Nephron (organoid): ENCODE results near the gene ID4.

ENCODE experiments used
- H3K27ac Mint-ChIP-seq, 3 experiments: 2 replicates each; pipeline ENCODE4 v1.8.0; 2020; ENCODE audit warnings: mixed read lengths in 3 of 3, mild to moderate bottlenecking in 2 of 3, moderate library complexity in 1 of 3
- H3K27me3 Mint-ChIP-seq: 2 replicates; pipeline ENCODE4 v1.8.0; 2021; ENCODE audit warnings: low read depth, mild to moderate bottlenecking, moderate library complexity, mixed read lengths
- H3K36me3 Mint-ChIP-seq: 2 replicates; pipeline ENCODE4 v1.8.0; 2020; ENCODE audit warnings: low read depth, mixed read lengths
- H3K4me1 Mint-ChIP-seq: 2 replicates; pipeline ENCODE4 v1.8.0; 2020; ENCODE audit warnings: mixed read lengths
- H3K4me3 Mint-ChIP-seq, 3 experiments: 2 replicates each; pipeline ENCODE4 v1.8.0; 2020; ENCODE audit warnings: mild to moderate bottlenecking in 3 of 3, mixed read lengths in 3 of 3, moderate library complexity in 2 of 3
- H3K9me3 Mint-ChIP-seq: 2 replicates; pipeline ENCODE4 v1.8.0; 2020; ENCODE audit warnings: mixed read lengths
- TF ChIP-seq, protein P1 (sequence below), 3 experiments: fragments of 200-600 bp; sonication (generic); IDR thresholded peaks; one replicate each; pipeline ENCODE4 v1.5.0; 2021; ENCODE audit warnings: antibody characterized with exemption in 3 of 3; ENCODE audit not compliant: unreplicated experiment in 3 of 3

Gene ID4

GRCh38 chr6:19870322-19870721 lies 33.2 kb downstream of the ID4 start:
- Mint-ChIP-seq H3K27me3 (peaks cover 4% of the 10 kb centered on the region), H3K4me3 (no peak overlapping the region), H3K27ac (no peak overlapping the region), H3K36me3 (no peaks in the 10 kb centered on the region), H3K4me1 (no peaks in the 10 kb centered on the region), H3K9me3 (no peaks in the 10 kb centered on the region)
- TF ChIP-seq, protein P1, sequence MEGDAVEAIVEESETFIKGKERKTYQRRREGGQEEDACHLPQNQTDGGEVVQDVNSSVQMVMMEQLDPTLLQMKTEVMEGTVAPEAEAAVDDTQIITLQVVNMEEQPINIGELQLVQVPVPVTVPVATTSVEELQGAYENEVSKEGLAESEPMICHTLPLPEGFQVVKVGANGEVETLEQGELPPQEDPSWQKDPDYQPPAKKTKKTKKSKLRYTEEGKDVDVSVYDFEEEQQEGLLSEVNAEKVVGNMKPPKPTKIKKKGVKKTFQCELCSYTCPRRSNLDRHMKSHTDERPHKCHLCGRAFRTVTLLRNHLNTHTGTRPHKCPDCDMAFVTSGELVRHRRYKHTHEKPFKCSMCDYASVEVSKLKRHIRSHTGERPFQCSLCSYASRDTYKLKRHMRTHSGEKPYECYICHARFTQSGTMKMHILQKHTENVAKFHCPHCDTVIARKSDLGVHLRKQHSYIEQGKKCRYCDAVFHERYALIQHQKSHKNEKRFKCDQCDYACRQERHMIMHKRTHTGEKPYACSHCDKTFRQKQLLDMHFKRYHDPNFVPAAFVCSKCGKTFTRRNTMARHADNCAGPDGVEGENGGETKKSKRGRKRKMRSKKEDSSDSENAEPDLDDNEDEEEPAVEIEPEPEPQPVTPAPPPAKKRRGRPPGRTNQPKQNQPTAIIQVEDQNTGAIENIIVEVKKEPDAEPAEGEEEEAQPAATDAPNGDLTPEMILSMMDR (IDR thresholded peaks at IDR 0.05; ENCODE audit: unreplicated experiment in 3 of 3), result no peak

DNA sequence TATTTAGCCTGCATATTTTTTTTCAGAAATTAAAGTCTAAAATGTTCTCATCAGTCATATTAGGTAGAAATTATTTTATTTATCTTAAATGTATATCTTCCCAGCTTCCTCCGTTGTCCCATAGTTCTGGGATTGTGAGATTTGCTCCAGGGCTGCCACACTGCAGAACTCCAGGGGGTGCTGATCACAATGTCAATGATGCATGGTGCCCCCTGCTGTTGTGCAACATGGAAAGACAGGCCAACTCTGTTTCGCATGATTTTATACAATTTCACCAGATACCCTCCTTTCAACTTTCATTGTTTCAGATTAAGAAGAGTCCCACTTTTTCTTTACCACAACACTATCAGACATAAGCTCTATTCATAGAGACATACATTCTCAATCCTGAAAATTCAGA lies 35.9 kb downstream of the ID4 start:
- no peak overlapping the region for H3K4me3 Mint-ChIP-seq
- TF ChIP-seq, protein P1 (IDR thresholded peaks at IDR 0.05; ENCODE audit: unreplicated experiment in 3 of 3), result no peak
- no peak overlapping the region for H3K27ac Mint-ChIP-seq
- H3K9me3 Mint-ChIP-seq, result no peaks in the 10 kb centered on the region
- H3K27me3 Mint-ChIP-seq, result no peaks in the 10 kb centered on the region
- no peaks in the 10 kb centered on the region for H3K36me3 Mint-ChIP-seq
- no peaks in the 10 kb centered on the region for H3K4me1 Mint-ChIP-seq

GRCh38 chr6:19876672-19877071 lies 39.5 kb downstream of the ID4 start:
- no peaks in the 10 kb centered on the region for H3K4me1 Mint-ChIP-seq
- no peak overlapping the region for H3K4me3 Mint-ChIP-seq
- H3K9me3 Mint-ChIP-seq, result no peaks in the 10 kb centered on the region
- H3K36me3 Mint-ChIP-seq, result no peaks in the 10 kb centered on the region
- TF ChIP-seq, protein P1 (IDR thresholded peaks at IDR 0.05; ENCODE audit: unreplicated experiment in 3 of 3), result no peak
- H3K27ac Mint-ChIP-seq, result no peak overlapping the region
- no peaks in the 10 kb centered on the region for H3K27me3 Mint-ChIP-seq

DNA sequence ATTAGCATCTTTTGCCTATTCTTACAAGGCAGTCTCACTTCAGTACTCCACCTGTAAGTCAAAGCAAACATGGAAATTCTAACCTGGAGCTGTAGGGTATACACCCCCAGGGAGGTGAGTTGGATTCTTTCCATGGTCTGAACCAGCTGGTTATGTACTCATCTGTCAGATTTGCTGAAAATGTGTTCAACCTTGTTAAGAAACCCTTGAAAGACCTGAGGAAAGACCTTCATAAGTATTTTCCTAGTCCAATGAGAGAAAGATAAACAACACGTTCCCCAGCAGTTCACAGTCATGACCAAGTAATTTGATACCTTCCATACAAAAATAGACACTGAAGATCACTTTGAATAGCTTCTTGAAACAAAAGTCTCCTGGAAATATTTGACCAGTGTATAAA lies 42.5 kb downstream of the ID4 start:
- Mint-ChIP-seq H3K27me3 (no peaks in the 10 kb centered on the region), H3K27ac (peak overlapping the region in 1 of 3 experiments; percentile 50), H3K4me1 (no peaks in the 10 kb centered on the region), H3K36me3 (no peaks in the 10 kb centered on the region), H3K9me3 (no peaks in the 10 kb centered on the region), H3K4me3 (no peak overlapping the region)
- TF ChIP-seq, protein P1 (IDR thresholded peaks at IDR 0.05; ENCODE audit: unreplicated experiment in 3 of 3), result no peak

GRCh38 chr6:19880066-19880465 lies 42.9 kb downstream of the ID4 start:
- H3K27ac Mint-ChIP-seq, result peak overlapping the region in 1 of 3 experiments; percentile 50
- H3K4me1 Mint-ChIP-seq, result no peaks in the 10 kb centered on the region
- no peaks in the 10 kb centered on the region for H3K36me3 Mint-ChIP-seq
- H3K4me3 Mint-ChIP-seq, result no peak overlapping the region
- H3K27me3 Mint-ChIP-seq, result no peaks in the 10 kb centered on the region
- H3K9me3 Mint-ChIP-seq, result no peaks in the 10 kb centered on the region
- TF ChIP-seq, protein P1 (IDR thresholded peaks at IDR 0.05; ENCODE audit: unreplicated experiment in 3 of 3), result no peak

DNA sequence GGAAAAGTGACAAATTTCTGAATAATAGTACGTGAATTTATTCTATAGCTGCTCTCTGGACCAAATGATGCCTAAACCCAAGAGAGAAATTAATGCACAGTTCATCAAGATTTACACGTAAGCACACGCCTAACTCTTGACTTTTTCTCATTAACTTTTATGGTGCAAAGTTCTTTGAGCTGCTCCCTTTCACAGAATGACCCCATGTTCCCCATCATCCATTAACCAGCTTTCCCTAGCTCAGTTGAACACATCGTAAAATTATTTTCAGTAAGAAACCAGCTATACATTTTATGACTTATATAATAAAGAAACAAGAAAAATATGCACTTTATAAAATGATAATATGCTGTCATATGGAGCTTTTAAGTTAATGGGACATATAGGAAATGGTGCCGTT lies 54.3 kb downstream of the ID4 start:
- Mint-ChIP-seq H3K4me3 (no peak overlapping the region), H3K9me3 (peaks cover 12% of the 10 kb centered on the region), H3K27ac (peak overlapping the region in 2 of 3 experiments; percentile 63 to 93), H3K27me3 (no peaks in the 10 kb centered on the region), H3K4me1 (peaks cover 2% of the 10 kb centered on the region), H3K36me3 (no peaks in the 10 kb centered on the region)
- TF ChIP-seq, protein P1 (IDR thresholded peaks at IDR 0.05; ENCODE audit: unreplicated experiment in 3 of 3), result no peak
